ENCODE data around the gene RASD1. TPM values are rescaled to one million over a fixed set of nuclear protein-coding genes. Genes with fewer than 3 reads are reported as not detected.

Gene RASD1
- total RNA-seq, 1 donor from 2014 or later = 1.0 TPM

DNA sequence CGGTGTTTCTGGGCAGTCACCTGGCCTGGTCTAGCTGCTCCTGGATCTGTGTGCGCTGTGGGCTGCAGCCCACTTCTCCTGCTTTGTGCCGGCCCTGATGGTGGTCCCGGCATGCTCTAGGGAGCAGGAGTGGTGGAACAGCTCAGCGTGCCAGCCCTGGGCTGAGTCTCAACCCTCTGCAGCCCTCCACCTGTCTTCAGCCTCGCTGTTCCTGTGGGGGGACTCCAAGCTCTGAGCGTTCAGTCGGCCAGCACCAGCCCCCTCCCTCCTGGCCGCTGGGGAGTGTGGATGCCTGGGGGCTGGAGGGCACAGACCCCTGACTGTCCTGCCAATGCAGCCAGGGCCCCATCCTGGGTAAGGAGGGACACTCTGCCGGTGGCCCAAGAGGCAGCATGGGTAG is 23.7 kb upstream of the RASD1 start:
- DNase-seq (no peak), ATAC-seq (ENCODE audit: low read depth) (no peak)
- Mint-ChIP-seq H3K4me1 (no peaks in the 10 kb centered on the region), H3K36me3 (ENCODE audit: low read depth) (no peaks in the 10 kb centered on the region), H3K9me3 (no peaks in the 10 kb centered on the region), H3K27ac (no peak overlapping the region), H3K27me3 (no peaks in the 10 kb centered on the region), H3K4me3 (no peak overlapping the region)
- TF ChIP-seq, protein P1, sequence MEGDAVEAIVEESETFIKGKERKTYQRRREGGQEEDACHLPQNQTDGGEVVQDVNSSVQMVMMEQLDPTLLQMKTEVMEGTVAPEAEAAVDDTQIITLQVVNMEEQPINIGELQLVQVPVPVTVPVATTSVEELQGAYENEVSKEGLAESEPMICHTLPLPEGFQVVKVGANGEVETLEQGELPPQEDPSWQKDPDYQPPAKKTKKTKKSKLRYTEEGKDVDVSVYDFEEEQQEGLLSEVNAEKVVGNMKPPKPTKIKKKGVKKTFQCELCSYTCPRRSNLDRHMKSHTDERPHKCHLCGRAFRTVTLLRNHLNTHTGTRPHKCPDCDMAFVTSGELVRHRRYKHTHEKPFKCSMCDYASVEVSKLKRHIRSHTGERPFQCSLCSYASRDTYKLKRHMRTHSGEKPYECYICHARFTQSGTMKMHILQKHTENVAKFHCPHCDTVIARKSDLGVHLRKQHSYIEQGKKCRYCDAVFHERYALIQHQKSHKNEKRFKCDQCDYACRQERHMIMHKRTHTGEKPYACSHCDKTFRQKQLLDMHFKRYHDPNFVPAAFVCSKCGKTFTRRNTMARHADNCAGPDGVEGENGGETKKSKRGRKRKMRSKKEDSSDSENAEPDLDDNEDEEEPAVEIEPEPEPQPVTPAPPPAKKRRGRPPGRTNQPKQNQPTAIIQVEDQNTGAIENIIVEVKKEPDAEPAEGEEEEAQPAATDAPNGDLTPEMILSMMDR (IDR thresholded peaks at IDR 0.05) = no peak
- intact Hi-C loops (cut with micrococcal nuclease) = no loop called here
- ChIA-PET CTCF (no interaction called here), POLR2A (no interaction called here)

DNA sequence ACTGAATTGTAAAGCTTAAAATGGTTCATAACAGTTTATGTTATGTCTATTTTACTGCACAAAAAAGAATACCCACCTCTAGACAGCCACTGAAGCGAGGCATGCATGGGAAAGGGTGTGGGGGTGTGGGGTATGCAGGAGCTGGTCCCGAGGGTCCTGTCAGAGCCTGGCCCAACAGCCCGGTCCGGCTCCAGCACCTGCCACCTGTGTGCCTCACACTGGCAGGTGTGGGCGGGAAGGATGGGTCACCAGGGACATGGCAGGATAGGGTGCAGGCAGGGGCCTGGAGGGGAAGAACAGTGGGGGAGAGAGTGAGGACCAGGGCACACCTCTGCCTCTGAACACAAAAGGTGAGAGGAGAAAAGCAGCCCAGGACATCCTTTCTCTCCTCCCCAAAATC is 22.8 kb upstream of the RASD1 start:
- Mint-ChIP-seq H3K4me3 (no peak overlapping the region), H3K4me1 (no peaks in the 10 kb centered on the region), H3K27ac (no peak overlapping the region), H3K36me3 (ENCODE audit: low read depth) (no peaks in the 10 kb centered on the region), H3K27me3 (no peaks in the 10 kb centered on the region), H3K9me3 (no peaks in the 10 kb centered on the region)
- intact Hi-C loops (cut with micrococcal nuclease) = no loop called here
- ChIA-PET POLR2A (no interaction called here), CTCF (no interaction called here)
- no peak for ATAC-seq (ENCODE audit: low read depth)
- no peak for DNase-seq
- TF ChIP-seq, protein P1 (IDR thresholded peaks at IDR 0.05) = no peak

DNA sequence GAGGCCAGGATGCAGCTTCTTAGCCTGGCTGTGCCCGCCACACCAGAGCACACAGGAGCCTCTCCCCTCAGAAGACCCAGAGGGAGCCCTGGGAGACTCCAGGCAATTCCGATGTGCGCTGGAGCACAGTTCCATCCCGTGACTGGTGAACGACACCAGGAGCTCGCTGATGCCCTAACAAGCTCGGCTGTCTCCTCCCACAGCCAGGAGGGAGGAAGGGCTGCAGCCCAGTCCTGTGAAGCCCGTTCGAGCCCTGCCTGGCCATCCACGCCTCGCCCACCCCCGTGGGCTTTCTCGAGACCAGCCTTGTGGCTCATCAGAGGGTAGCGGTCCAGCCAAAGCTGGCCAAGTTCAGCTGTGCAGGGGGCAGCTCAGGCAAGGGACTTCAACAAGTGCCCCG is 21.8 kb upstream of the RASD1 start:
- ChIA-PET POLR2A (no interaction called here), CTCF (no interaction called here)
- intact Hi-C loops (cut with micrococcal nuclease) = no loop called here
- no peak for DNase-seq
- no peak overlapping the region for H3K27ac Mint-ChIP-seq
- TF ChIP-seq, protein P1 (IDR thresholded peaks at IDR 0.05) = no peak
- no peaks in the 10 kb centered on the region for H3K4me1 Mint-ChIP-seq
- no peaks in the 10 kb centered on the region for H3K27me3 Mint-ChIP-seq
- no peaks in the 10 kb centered on the region for H3K9me3 Mint-ChIP-seq
- no peak overlapping the region for H3K4me3 Mint-ChIP-seq
- H3K36me3 Mint-ChIP-seq (ENCODE audit: low read depth) = no peaks in the 10 kb centered on the region
- ATAC-seq (ENCODE audit: low read depth) = no peak

DNA sequence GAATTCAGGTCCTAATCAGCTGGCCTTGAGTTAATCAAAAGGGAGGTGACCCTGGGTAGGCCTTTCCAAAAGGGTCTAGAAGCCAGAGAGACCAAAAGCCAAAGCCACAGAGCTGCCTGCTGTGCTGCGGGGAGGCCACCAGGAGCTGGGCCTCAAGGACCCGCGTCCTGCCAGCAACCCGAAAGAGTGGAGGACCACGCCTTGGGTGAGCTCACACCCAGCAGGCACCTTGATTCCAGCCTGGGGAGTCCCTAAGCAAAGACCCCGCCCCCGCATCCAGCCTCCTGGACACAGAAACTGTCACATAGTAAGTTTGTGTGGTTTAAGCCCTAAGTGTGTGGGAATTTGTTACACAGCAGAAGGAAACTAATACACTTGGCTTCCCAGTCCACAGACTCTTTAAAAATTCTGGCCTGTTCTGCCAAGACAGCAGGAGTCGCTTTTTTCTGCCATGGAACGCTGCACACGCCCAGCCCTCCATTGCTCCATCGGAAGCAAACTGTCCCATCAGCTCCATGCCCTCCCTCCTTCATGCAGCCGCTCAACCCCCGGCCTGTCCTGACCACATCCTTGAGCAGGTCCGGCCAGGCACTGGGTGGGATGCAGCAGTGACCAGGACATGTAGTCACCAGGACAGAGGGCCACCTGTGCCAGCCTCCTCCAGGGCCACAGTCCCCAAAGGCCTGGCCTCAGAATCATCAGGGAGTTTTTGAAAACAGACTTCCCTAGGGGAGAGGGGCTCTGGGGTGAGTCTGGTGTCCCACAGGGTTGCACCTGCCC is 20.9 kb upstream of the RASD1 start:
- DNase-seq = no peak
- CTCF ChIA-PET = no interaction called here
- Mint-ChIP-seq H3K4me1 (no peaks in the 10 kb centered on the region), H3K9me3 (no peaks in the 10 kb centered on the region), H3K27me3 (no peaks in the 10 kb centered on the region), H3K27ac (no peak overlapping the region), H3K4me3 (no peak overlapping the region), H3K36me3 (ENCODE audit: low read depth) (no peaks in the 10 kb centered on the region)
- TF ChIP-seq, protein P1 (IDR thresholded peaks at IDR 0.05) = no peak
- intact Hi-C loops (cut with micrococcal nuclease) = no loop called here
- no peak for ATAC-seq (ENCODE audit: low read depth)
- POLR2A ChIA-PET = no interaction called here

DNA sequence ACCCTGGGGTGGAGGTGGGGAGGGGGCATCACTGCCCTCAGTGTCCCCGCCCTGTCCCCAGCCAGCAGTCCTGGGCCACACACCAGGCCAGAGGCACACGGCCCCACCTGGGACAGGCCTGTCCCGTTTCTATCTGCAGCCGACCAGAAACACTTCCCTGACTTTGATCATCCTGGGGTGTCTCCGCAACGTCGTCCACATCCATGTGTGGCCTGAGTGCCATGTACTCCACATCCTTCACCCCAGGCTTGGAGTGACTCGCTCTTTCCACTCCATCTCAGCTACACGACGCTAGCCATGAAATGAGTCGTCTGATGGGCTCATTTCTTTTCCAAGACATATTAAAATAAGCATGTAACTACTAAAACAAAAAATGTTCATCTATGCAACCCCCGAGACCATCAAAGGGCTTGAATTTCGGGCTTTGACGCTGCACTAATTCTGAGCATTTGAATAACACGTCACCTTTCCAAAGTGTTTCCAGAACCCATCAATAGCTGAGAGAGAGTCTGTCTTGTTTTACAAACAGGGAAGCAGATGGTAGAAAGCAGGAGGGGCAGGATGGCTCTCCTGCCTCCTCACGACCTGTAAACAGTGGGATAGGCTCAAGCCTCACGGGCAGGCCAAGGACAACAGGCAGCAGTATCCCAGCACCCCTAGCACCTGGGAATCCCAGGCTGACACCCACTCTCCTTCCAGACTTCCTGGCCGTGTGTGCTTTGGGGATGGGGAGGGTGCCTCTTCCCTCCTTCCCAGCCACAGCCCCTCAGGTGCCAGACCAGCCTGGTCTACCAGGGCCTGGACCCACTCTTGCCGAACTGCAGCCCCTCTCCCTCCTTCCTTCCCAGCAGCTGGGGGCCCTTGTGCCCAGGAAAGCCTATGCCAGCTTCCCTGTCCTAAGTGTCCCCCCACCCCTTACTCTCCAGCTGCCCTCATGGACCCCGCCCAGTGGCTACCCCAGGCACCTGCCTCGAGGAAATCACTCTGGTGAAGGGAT is 20.0 kb upstream of the RASD1 start:
- ChIA-PET CTCF (no interaction called here), POLR2A (no interaction called here)
- ATAC-seq (ENCODE audit: low read depth) (no peak), DNase-seq (no peak)
- Mint-ChIP-seq H3K27me3 (no peaks in the 10 kb centered on the region), H3K9me3 (no peaks in the 10 kb centered on the region), H3K4me1 (no peaks in the 10 kb centered on the region), H3K36me3 (ENCODE audit: low read depth) (no peaks in the 10 kb centered on the region), H3K27ac (no peak overlapping the region), H3K4me3 (no peak overlapping the region)
- TF ChIP-seq, protein P1 (IDR thresholded peaks at IDR 0.05) = no peak
- intact Hi-C loops (cut with micrococcal nuclease) = no loop called here

Data from activated B cell treated with CpG ODN at 0.5 μM for 24 hours (primary cell).